Epithelial cell of esophagus (primary cell): ENCODE data around the gene CREB3L2.
A peak's percentile ranks its signal among the peaks of the same experiment; 100 is the strongest.

Experiments
- DNase-seq: peaks from one replicate; pipeline ENCODE4 v3.0.0; 2010; ENCODE audit warnings: low read depth
- H3K4me3 ChIP-seq: 2 replicates; pipeline ENCODE4 v1.5.1; 2011; ENCODE audit warnings: mild to moderate bottlenecking, low read length, control low read depth
- CTCF ChIP-seq: IDR thresholded peaks from 2 replicates; pipeline ENCODE4 v1.5.1; 2011; ENCODE audit warnings: low read depth, mild to moderate bottlenecking, low read length, control low read depth, inconsistent platforms; ENCODE audit not compliant: insufficient read depth; ENCODE audit errors: missing control alignments

CREB3L2 gene

GRCh38 chr7:137925754-137926153 lies 76.1 kb downstream of the CREB3L2 start:
- no peak for TF ChIP-seq CTCF
- DNase-seq, result no peak
- H3K4me3 ChIP-seq, result no peak overlapping the region

- no peak for DNase-seq
- no peak overlapping the region for H3K4me3 ChIP-seq
- TF ChIP-seq CTCF, result no peak
These were observed 76.8 kb downstream of the CREB3L2 start for GRCh38 chr7:137925091-137925490.

- no peak overlapping the region for H3K4me3 ChIP-seq
- peak; percentile 78 for DNase-seq
- no peak for TF ChIP-seq CTCF
These were observed 78.5 kb downstream of the CREB3L2 start for GRCh38 chr7:137923380-137923779.

GRCh38 chr7:137920637-137921399 lies 81.1 kb downstream of the CREB3L2 start:
- no peak overlapping the region for H3K4me3 ChIP-seq
- no peak for TF ChIP-seq CTCF
- DNase-seq, result no peak

GRCh38 chr7:137919987-137920386 lies 81.9 kb downstream of the CREB3L2 start:
- TF ChIP-seq CTCF, result no peak
- DNase-seq, result no peak
- H3K4me3 ChIP-seq, result no peak overlapping the region

- no peak for TF ChIP-seq CTCF
- DNase-seq, result no peak
- no peak overlapping the region for H3K4me3 ChIP-seq
These were observed 84.8 kb downstream of the CREB3L2 start for GRCh38 chr7:137916980-137917645.

- TF ChIP-seq CTCF, result no peak
- no peak overlapping the region for H3K4me3 ChIP-seq
- DNase-seq, result no peak
These were observed 85.3 kb downstream of the CREB3L2 start for GRCh38 chr7:137916564-137916963.
